Breast epithelium (tissue), 4 donors: Measurements from ENCODE around the gene RELT. TPM values are rescaled to one million over a fixed set of nuclear protein-coding genes. Genes with fewer than 3 reads are reported as not detected.

Experiments used
- DNase-seq, 2 donors: peaks; one replicate each; pipeline ENCODE4 v3.0.0-alpha.2; 2019; ENCODE audit warnings: low spot score in 2 of 2
- H3K27ac ChIP-seq, 2 donors: fragments of 200-600 bp; sonication (generic) in 1 of 2; one replicate each; pipeline ENCODE4 v1.5.1; 2016 to 2019; ENCODE audit warnings: mild to moderate bottlenecking in 1 of 2
- H3K27me3 ChIP-seq, 2 donors: fragments of 200-600 bp; sonication (generic) in 1 of 2; one replicate each; pipeline versions ENCODE4 v1.5.1 to v1.6.0; 2017 to 2019; ENCODE audit warnings: control low read depth in 1 of 2, mild to moderate bottlenecking in 1 of 2
- H3K36me3 ChIP-seq: fragments of 200-600 bp; one replicate; pipeline ENCODE4 v1.5.1; 2019
- H3K4me1 ChIP-seq, 2 donors: fragments of 200-600 bp; sonication (generic); one replicate each; pipeline ENCODE4 v1.5.1; 2016 to 2019; ENCODE audit warnings: control low read depth in 1 of 2
- H3K4me3 ChIP-seq, 3 donors: fragments of 200-600 bp; sonication (generic); 1 replicate in 2 of 3; 2 replicates in 1 of 3; pipeline ENCODE4 v1.5.1; 2016 to 2019; ENCODE audit warnings: mild to moderate bottlenecking in 3 of 3, moderate library complexity in 2 of 3
- H3K9me3 ChIP-seq, 2 donors: fragments of 200-600 bp; sonication (generic) in 1 of 2; one replicate each; pipeline ENCODE4 v1.5.1; 2016 to 2019; ENCODE audit warnings: control low read depth in 1 of 2
- CTCF ChIP-seq, 3 donors: fragments of 450-650 bp; IDR thresholded peaks; one replicate each; pipeline ENCODE4 v1.5.1; 2016 to 2017; ENCODE audit warnings: antibody characterized with exemption in 3 of 3, mild to moderate bottlenecking in 3 of 3, moderate library complexity in 3 of 3
- POLR2A ChIP-seq: fragments of 450-650 bp; IDR thresholded peaks from one replicate; pipeline ENCODE4 v1.6.1; 2016; ENCODE audit warnings: antibody characterized with exemption, mild to moderate bottlenecking, moderate library complexity
- POLR2AphosphoS5 ChIP-seq, 3 donors: sonication (generic); formaldehyde crosslinking; IDR thresholded peaks; one replicate each; pipeline ENCODE4 v1.6.1; 2017; ENCODE audit warnings: antibody characterized with exemption in 3 of 3
- intact Hi-C: fragments of 100-400 bp; cut with DNase I; formaldehyde crosslinking; loops from one replicate; pipeline ENCODE4 v1.15.1; 2023; ENCODE audit warnings: low total_unique reads
- total RNA-seq, 3 donors: library from RNA; depleted of rRNA; stranded (reverse); fragments of >200 nt; gene quantifications; one replicate each; pipeline ENCODE4 v1.1.0, GENCODE V29; 2016

The RELT gene
- total RNA-seq, 3 donors from 2014 or later, result 2.2 to 3.7 (median 2.3) TPM

- no peak overlapping the region for H3K4me3 ChIP-seq
- intact Hi-C loops, result loop anchor here (10.0 kb wide), 1 partner anchor 222 kb away; the partner anchor contains the start of gene PLEKHB1
- H3K27me3 ChIP-seq, result no peaks in the 10 kb centered on the region
- no peaks in the 10 kb centered on the region for H3K36me3 ChIP-seq
- no peak for DNase-seq
- H3K9me3 ChIP-seq, result no peaks in the 10 kb centered on the region
- H3K27ac ChIP-seq, result no peak overlapping the region
- TF ChIP-seq CTCF (IDR thresholded peaks at IDR 0.05), result no peak
- TF ChIP-seq POLR2A, result no peak
- no peak for TF ChIP-seq POLR2AphosphoS5 (IDR thresholded peaks at IDR 0.05)
- H3K4me1 ChIP-seq, result no peaks in the 10 kb centered on the region
Observed at GRCh38 chr11:73422886-73423285, 46.7 kb downstream of the RELT start.

- no peaks in the 10 kb centered on the region for H3K27me3 ChIP-seq
- H3K4me1 ChIP-seq, result no peaks in the 10 kb centered on the region
- TF ChIP-seq CTCF (IDR thresholded peaks at IDR 0.05) (no peak), POLR2AphosphoS5 (IDR thresholded peaks at IDR 0.05) (no peak), POLR2A (no peak)
- intact Hi-C loops, result loop anchor here (10.0 kb wide), 1 partner anchor 221 kb away; the partner anchor contains the start of gene PLEKHB1
- no peak for DNase-seq
- no peaks in the 10 kb centered on the region for H3K9me3 ChIP-seq
- H3K27ac ChIP-seq, result no peak overlapping the region
- no peak overlapping the region for H3K4me3 ChIP-seq
- no peaks in the 10 kb centered on the region for H3K36me3 ChIP-seq
Observed at GRCh38 chr11:73423506-73423905, 47.3 kb downstream of the RELT start.

- intact Hi-C loops, result loop anchor here (10.0 kb wide), 1 partner anchor 220 kb away; the partner anchor contains the start of gene PLEKHB1
- no peak overlapping the region for H3K4me3 ChIP-seq
- H3K36me3 ChIP-seq, result no peaks in the 10 kb centered on the region
- no peak for TF ChIP-seq POLR2AphosphoS5 (IDR thresholded peaks at IDR 0.05)
- TF ChIP-seq CTCF (IDR thresholded peaks at IDR 0.05), result no peak
- no peak for TF ChIP-seq POLR2A
- no peaks in the 10 kb centered on the region for H3K9me3 ChIP-seq
- no peaks in the 10 kb centered on the region for H3K4me1 ChIP-seq
- DNase-seq, result no peak
- H3K27ac ChIP-seq, result no peak overlapping the region
- H3K27me3 ChIP-seq, result no peaks in the 10 kb centered on the region
Observed at GRCh38 chr11:73425108-73425507, 48.9 kb downstream of the RELT start.

- no peak for DNase-seq
- Histone ChIP-seq H3K36me3 (no peaks in the 10 kb centered on the region), H3K4me3 (no peak overlapping the region), H3K4me1 (no peaks in the 10 kb centered on the region), H3K27ac (no peak overlapping the region), H3K9me3 (no peaks in the 10 kb centered on the region), H3K27me3 (no peaks in the 10 kb centered on the region)
- intact Hi-C loops, result loop anchor here (10.0 kb wide), 1 partner anchor 218 kb away; the partner anchor contains the start of gene PLEKHB1
- TF ChIP-seq POLR2AphosphoS5 (IDR thresholded peaks at IDR 0.05) (no peak), CTCF (IDR thresholded peaks at IDR 0.05) (no peak), POLR2A (no peak)
Observed at GRCh38 chr11:73426219-73426850, 50.1 kb downstream of the RELT start.

GRCh38 chr11:73428227-73428626 lies 52.0 kb downstream of the RELT start:
- DNase-seq, result no peak
- no peak overlapping the region for H3K4me3 ChIP-seq
- no peak overlapping the region for H3K27ac ChIP-seq
- H3K27me3 ChIP-seq, result no peaks in the 10 kb centered on the region
- intact Hi-C loops, result loop anchor here (10.0 kb wide), 1 partner anchor 217 kb away; the partner anchor contains the start of gene PLEKHB1
- no peaks in the 10 kb centered on the region for H3K36me3 ChIP-seq
- no peaks in the 10 kb centered on the region for H3K9me3 ChIP-seq
- H3K4me1 ChIP-seq, result no peaks in the 10 kb centered on the region
- TF ChIP-seq POLR2A (no peak), CTCF (IDR thresholded peaks at IDR 0.05) (no peak), POLR2AphosphoS5 (IDR thresholded peaks at IDR 0.05) (no peak)
